ENCODE data around the gene SEMA3B.

- TF ChIP-seq POLR2AphosphoS5 (IDR thresholded peaks at IDR 0.05) (peak; percentile 84 to 97), CTCF (IDR thresholded peaks at IDR 0.05) (no peak), POLR2A (IDR thresholded peaks at IDR 0.05; ENCODE audit: low read depth) (peak; percentile 72)
Observed at GRCh38 chr3:50267280-50267913, 1.6 kb upstream of the SEMA3B start.

Measured in esophagus muscularis mucosa (tissue), 3 donors.